Pancreas (tissue), 10 donors: ENCODE data around the gene PPHLN1. TPM values are rescaled to one million over a fixed set of nuclear protein-coding genes. Genes with fewer than 3 reads are reported as not detected.

Experiments used
- ATAC-seq, 4 donors: fragments of 200-7000 bp; cut with Tn5 transposase; one replicate each; pipeline versions ENCODE4 v1.8.0 to v1.9.1; 2020; ENCODE audit warnings: mild to moderate bottlenecking in 4 of 4, moderate library complexity in 4 of 4
- DNase-seq, 6 donors: peaks; one replicate each; pipeline ENCODE4 v3.0.0-alpha.2; 2020
- FAIRE-seq: peaks from 2 replicates; lab custom pipeline; 2012; peaks lifted over from hg19 to GRCh38; lab: Jason Lieb, UNC
- H3K27ac ChIP-seq, 4 donors: fragments of 200-600 bp; sonication (generic); 1 replicate in 3 of 4; 2 replicates in 1 of 4; pipeline versions ENCODE4 v1.5.0 to v1.8.0; 2020
- H3K27me3 ChIP-seq, 4 donors: fragments of 200-600 bp; one replicate each; pipeline ENCODE4 v1.8.0; 2021
- H3K36me3 ChIP-seq, 3 donors: fragments of 200-600 bp; sonication (generic) in 1 of 3; one replicate each; pipeline versions ENCODE4 v1.5.0 to v1.8.0; 2020 to 2021
- H3K4me1 ChIP-seq, 3 donors: fragments of 200-600 bp; one replicate each; pipeline ENCODE4 v1.8.0; 2021
- H3K4me3 ChIP-seq, 4 donors: fragments of 200-600 bp; sonication (generic) in 2 of 4; one replicate each; pipeline versions ENCODE4 v1.5.0 to v1.8.0; 2020 to 2021
- H3K9me3 ChIP-seq, 4 donors: fragments of 200-600 bp; one replicate each; pipeline ENCODE4 v1.8.0; 2021
- CTCF ChIP-seq, 4 donors: fragments of 200-600 bp; sonication (generic) in 3 of 4; IDR thresholded peaks; one replicate each; pipeline versions ENCODE4 v1.5.0 to v1.8.0; 2021; ENCODE audit warnings: antibody characterized with exemption in 4 of 4
- WGBS, 2 donors: extraction: QIAGEN DNeasy Blood & Tissue Kit; methylation state at CpG; one replicate each; pipeline ENCODE4 v1.1.7; 2013; 5-methylcytosine and 5-hydroxymethylcytosine counted together
- intact Hi-C, 3 donors: fragments of 100-400 bp; cut with DNase I; formaldehyde crosslinking; loops; one replicate each; pipeline versions ENCODE4 v1.11.1 to v1.14.2; 2022
- polyA plus RNA-seq, 2 donors: library from polyadenylated mRNA; stranded (reverse); fragments of 200-250 nt; gene quantifications; one replicate each; pipeline ENCODE4 v1.2.3, GENCODE V29; 2013
- total RNA-seq, 6 donors: library from RNA; stranded (reverse); fragmentation: NEBNext Ultra II Directional in 4 of 6; extraction: Animal tissue kit (Norgen Biotek cat#: 25700) in 4 of 6; gene quantifications; one replicate each; pipeline versions ENCODE4 v1.2.1 to v1.2.4, GENCODE V29; 2021 to 2023
- donor health status: healthy with polysubstance abuse.
- donor health status: DM: no; HTN: no; CAD: no; lungs with moderate emphysema.
- donor health status: DM: no; HTN: no; CAD: no.
- donor health status: control.
- donor health status: control.
- donor health status: Bipolar disorder and iron deficiency.
- donor health status: DM: yes; HTN: yes; CAD: no.
- donor health status: DM: no; HTN: no; CAD: no.
- donor health status: DM: no; HTN: no; CAD: no.
- donor health status: DM: yes; HTN: yes; CAD: no.

The PPHLN1 gene
- total and polyA plus RNA-seq, 8 donors = 11.1 to 26.4 (median 15.9) TPM

GRCh38 chr12:42298887-42299286 lies 27.1 kb upstream of the PPHLN1 start:
- H3K9me3 ChIP-seq = no peaks in the 10 kb centered on the region
- DNase-seq (no peak), FAIRE-seq (no peak), ATAC-seq (no peak)
- no peak overlapping the region for H3K4me3 ChIP-seq
- no peaks in the 10 kb centered on the region for H3K27me3 ChIP-seq
- no peaks in the 10 kb centered on the region for H3K36me3 ChIP-seq
- intact Hi-C loops = no loop called here
- no peak overlapping the region for H3K27ac ChIP-seq
- no peak for TF ChIP-seq CTCF (IDR thresholded peaks at IDR 0.05)
- H3K4me1 ChIP-seq = no peaks in the 10 kb centered on the region
- WGBS, 2 donors = 85 to 89% methylated on average over 4 of the region's 4 CpGs

- H3K27ac ChIP-seq = no peak overlapping the region
- intact Hi-C loops = no loop called here
- DNase-seq = no peak
- 79 to 82% methylated on average over 8 of the region's 8 CpGs for WGBS, 2 donors
- H3K36me3 ChIP-seq = no peaks in the 10 kb centered on the region
- no peak for FAIRE-seq
- no peak overlapping the region for H3K4me3 ChIP-seq
- H3K27me3 ChIP-seq = no peaks in the 10 kb centered on the region
- no peak for TF ChIP-seq CTCF (IDR thresholded peaks at IDR 0.05)
- ATAC-seq = no peak
- no peaks in the 10 kb centered on the region for H3K9me3 ChIP-seq
- no peaks in the 10 kb centered on the region for H3K4me1 ChIP-seq
These were observed 26.3 kb upstream of the PPHLN1 start for GRCh38 chr12:42299392-42300308.

GRCh38 chr12:42306297-42306696 lies 19.7 kb upstream of the PPHLN1 start:
- intact Hi-C loops = no loop called here
- DNase-seq (no peak), FAIRE-seq (no peak), ATAC-seq (no peak)
- no peaks in the 10 kb centered on the region for H3K27me3 ChIP-seq
- TF ChIP-seq CTCF (IDR thresholded peaks at IDR 0.05) = no peak
- no peak overlapping the region for H3K27ac ChIP-seq
- no peaks in the 10 kb centered on the region for H3K9me3 ChIP-seq
- H3K4me3 ChIP-seq = no peak overlapping the region
- H3K4me1 ChIP-seq = no peaks in the 10 kb centered on the region
- H3K36me3 ChIP-seq = no peaks in the 10 kb centered on the region
- WGBS, 2 donors = 90 to 96% methylated on average over 3 of the region's 3 CpGs

- H3K4me1 ChIP-seq = no peaks in the 10 kb centered on the region
- WGBS, 2 donors = 97% methylated on average over 2 of the region's 2 CpGs
These were observed 17.6 kb upstream of the PPHLN1 start for GRCh38 chr12:42308390-42308789.

More at GRCh38 chr12:42308390-42308789, 17.6 kb upstream of the PPHLN1 start:
- TF ChIP-seq CTCF (IDR thresholded peaks at IDR 0.05) = no peak
- DNase-seq (no peak), FAIRE-seq (no peak), ATAC-seq (no peak)
- H3K9me3 ChIP-seq = no peaks in the 10 kb centered on the region
- peaks cover 0 to 7% (median 3%) of the 10 kb centered on the region in 3 donors for H3K36me3 ChIP-seq
- intact Hi-C loops = no loop called here
- no peak overlapping the region for H3K4me3 ChIP-seq
- H3K27ac ChIP-seq = no peak overlapping the region
- H3K27me3 ChIP-seq = no peaks in the 10 kb centered on the region
